Liver (tissue), 9 donors: ENCODE data around the gene ITIH1. TPM values are rescaled to one million over a fixed set of nuclear protein-coding genes. Genes with fewer than 3 reads are reported as not detected.
A peak's percentile ranks its signal among the peaks of the same experiment; 100 is the strongest.

Experiments used
- DNase-seq: peaks from one replicate; pipeline ENCODE4 v3.0.0-alpha.2; 2017; ENCODE audit warnings: low spot score
- H3K27ac ChIP-seq, 2 donors: one replicate each; pipeline ENCODE4 v1.7.0; 2013; ENCODE audit warnings: inconsistent platforms in 2 of 2, low read length in 2 of 2, control low read depth in 1 of 2, low read depth in 1 of 2, mild to moderate bottlenecking in 1 of 2
- H3K27me3 ChIP-seq, 4 donors: one replicate each; pipeline versions ENCODE4 v1.6.1 to v1.7.0; 2013; ENCODE audit warnings: low read length in 3 of 4, inconsistent platforms in 1 of 4, mild to moderate bottlenecking in 1 of 4, moderate library complexity in 1 of 4; ENCODE audit not compliant: control insufficient read depth in 4 of 4, insufficient read depth in 4 of 4
- H3K36me3 ChIP-seq, 4 donors: one replicate each; pipeline versions ENCODE4 v1.6.1 to v1.7.0; 2013; ENCODE audit warnings: low read length in 3 of 4, mild to moderate bottlenecking in 3 of 4, low read depth in 1 of 4, moderate library complexity in 1 of 4; ENCODE audit not compliant: control insufficient read depth in 4 of 4, insufficient read depth in 3 of 4
- H3K4me1 ChIP-seq, 4 donors: one replicate each; pipeline versions ENCODE4 v1.6.1 to v1.7.0; 2013; ENCODE audit warnings: low read length in 3 of 4, mild to moderate bottlenecking in 3 of 4, moderate library complexity in 1 of 4; ENCODE audit not compliant: control insufficient read depth in 4 of 4, insufficient read depth in 4 of 4
- H3K4me3 ChIP-seq, 3 donors: one replicate each; pipeline versions ENCODE4 v1.6.1 to v1.7.0; 2013; ENCODE audit warnings: low read length in 3 of 3, control low read depth in 1 of 3, low read depth in 1 of 3, mild to moderate bottlenecking in 1 of 3
- H3K9ac ChIP-seq, 2 donors: one replicate each; pipeline ENCODE4 v1.7.0; 2013; ENCODE audit warnings: low read length in 2 of 2, mild to moderate bottlenecking in 2 of 2, moderate library complexity in 2 of 2, control low read depth in 1 of 2, low read depth in 1 of 2
- H3K9me3 ChIP-seq, 4 donors: one replicate each; pipeline versions ENCODE4 v1.6.1 to v1.7.0; 2013; ENCODE audit warnings: low read length in 3 of 4; ENCODE audit not compliant: control insufficient read depth in 4 of 4
- CTCF ChIP-seq: fragments of 150-350 bp; IDR thresholded peaks from 2 replicates; pipeline ENCODE4 v1.5.1; 2017; ENCODE audit warnings: improper control_type of control experiment, low read depth, low read length; ENCODE audit not compliant: missing input control
- EGR1 ChIP-seq, 2 donors: IDR thresholded peaks; 2 replicates each; pipeline ENCODE4 v1.6.1; 2016 to 2018; ENCODE audit warnings: antibody characterized with exemption in 2 of 2, low read depth in 2 of 2
- FOXA1 ChIP-seq: IDR thresholded peaks from 2 replicates; pipeline ENCODE4 v1.6.1; 2016; ENCODE audit warnings: antibody characterized with exemption
- FOXA2 ChIP-seq: IDR thresholded peaks from 2 replicates; pipeline ENCODE4 v1.6.1; 2016; ENCODE audit warnings: antibody characterized with exemption
- GABPA ChIP-seq, 2 donors: IDR thresholded peaks in 1 of 2; conservative IDR thresholded peaks in 1 of 2; 2 replicates each; pipeline ENCODE4 v1.6.1; 2016; ENCODE audit warnings: antibody characterized with exemption in 2 of 2, mild to moderate bottlenecking in 1 of 2, moderate library complexity in 1 of 2
- HNF4A ChIP-seq, 2 donors: conservative IDR thresholded peaks; 2 replicates each; pipeline ENCODE4 v1.6.1; 2016; ENCODE audit warnings: antibody characterized with exemption in 2 of 2, mild to moderate bottlenecking in 2 of 2
- HNF4G ChIP-seq: IDR thresholded peaks from 2 replicates; pipeline ENCODE4 v1.6.1; 2016; ENCODE audit warnings: antibody characterized with exemption
- JUND ChIP-seq, 2 donors: IDR thresholded peaks; 2 replicates each; pipeline ENCODE4 v1.6.1; 2016; ENCODE audit warnings: antibody characterized with exemption in 2 of 2
- NR2F2 ChIP-seq: IDR thresholded peaks from 2 replicates; pipeline ENCODE4 v1.6.1; 2016; ENCODE audit warnings: antibody characterized with exemption
- RAD21 ChIP-seq, 2 donors: IDR thresholded peaks; 2 replicates each; pipeline ENCODE4 v1.6.1; 2016; ENCODE audit warnings: antibody characterized with exemption in 2 of 2, mild to moderate bottlenecking in 2 of 2
- REST ChIP-seq: IDR thresholded peaks from 2 replicates; pipeline ENCODE4 v1.6.1; 2016; ENCODE audit warnings: antibody characterized with exemption, mild to moderate bottlenecking
- RXRA ChIP-seq, 2 donors: IDR thresholded peaks; 2 replicates each; pipeline ENCODE4 v1.6.1; 2017 to 2018; ENCODE audit warnings: antibody characterized with exemption in 2 of 2, mild to moderate bottlenecking in 1 of 2
- SP1 ChIP-seq: IDR thresholded peaks from 2 replicates; pipeline ENCODE4 v1.6.1; 2018; ENCODE audit warnings: antibody characterized with exemption, mild to moderate bottlenecking
- TAF1 ChIP-seq: conservative IDR thresholded peaks from 2 replicates; pipeline ENCODE4 v1.6.1; 2016; ENCODE audit warnings: antibody characterized with exemption, mild to moderate bottlenecking
- YY1 ChIP-seq: IDR thresholded peaks from 2 replicates; pipeline ENCODE4 v1.6.1; 2016; ENCODE audit warnings: antibody characterized with exemption, mild to moderate bottlenecking
- ZBTB33 ChIP-seq: IDR thresholded peaks from 2 replicates; pipeline ENCODE4 v1.6.1; 2016; ENCODE audit warnings: antibody characterized with exemption
- WGBS: extraction: QIAGEN DNeasy Blood & Tissue Kit; methylation state at CpG from one replicate; pipeline ENCODE4 v1.1.7; 2013; 5-methylcytosine and 5-hydroxymethylcytosine counted together
- polyA plus RNA-seq, 2 donors: library from polyadenylated mRNA; stranded (reverse) in 1 of 2; unstranded in 1 of 2; fragments of 200-250 nt in 1 of 2; fragments of >200 nt in 1 of 2; fragmentation: Nextera tagmentation in 1 of 2; extraction: Ambion mirVana in 1 of 2; gene quantifications; one replicate each; pipeline versions ENCODE4 v1.2.1 to v1.2.3, GENCODE V29; 2013 to 2015
- total RNA-seq, 2 donors: library from RNA; depleted of rRNA; stranded (reverse); fragments of >200 nt; gene quantifications; one replicate each; pipeline ENCODE4 v1.2.3, GENCODE V29; 2014
- TF ChIP-seq, protein P1 (sequence below): IDR thresholded peaks from 2 replicates; pipeline ENCODE4 v1.6.1; 2016; ENCODE audit warnings: antibody characterized with exemption
- TF ChIP-seq, protein P2 (sequence below): IDR thresholded peaks from 2 replicates; pipeline ENCODE4 v1.6.1; 2016; ENCODE audit warnings: antibody characterized with exemption
- donor health status: healthy.
- donor health status: healthy.
- donor health status: healthy.
- donor health status: healthy.
- donor health status: healthy.

The ITIH1 gene
- total and polyA plus RNA-seq, 4 donors = 1,022 to 1,400 (median 1,242) TPM

- DNase-seq = no peak
- H3K4me3 ChIP-seq = no peak overlapping the region
- no peak overlapping the region for H3K9ac ChIP-seq
- 56% methylated on average over 11 of the region's 11 CpGs for WGBS
- H3K27ac ChIP-seq = peak overlapping the region; percentile 66 to 77
- no peak for TF ChIP-seq TAF1
- no peak for TF ChIP-seq FOXA2
- no peak for TF ChIP-seq SP1
- peak; percentile 72 for TF ChIP-seq YY1
- TF ChIP-seq, protein P1, sequence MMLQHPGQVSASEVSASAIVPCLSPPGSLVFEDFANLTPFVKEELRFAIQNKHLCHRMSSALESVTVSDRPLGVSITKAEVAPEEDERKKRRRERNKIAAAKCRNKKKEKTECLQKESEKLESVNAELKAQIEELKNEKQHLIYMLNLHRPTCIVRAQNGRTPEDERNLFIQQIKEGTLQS = no peak
- TF ChIP-seq, protein P2, sequence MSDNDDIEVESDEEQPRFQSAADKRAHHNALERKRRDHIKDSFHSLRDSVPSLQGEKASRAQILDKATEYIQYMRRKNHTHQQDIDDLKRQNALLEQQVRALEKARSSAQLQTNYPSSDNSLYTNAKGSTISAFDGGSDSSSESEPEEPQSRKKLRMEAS = peak; percentile 19
- TF ChIP-seq RXRA (IDR thresholded peaks at IDR 0.05) = peak; percentile 32 to 76
- TF ChIP-seq HNF4A (conservative IDR thresholded peaks at IDR 0.05) = peak; percentile 79 to 91
- peak in 1 of 2 donors; percentile 21 for TF ChIP-seq RAD21 (IDR thresholded peaks at IDR 0.05)
- no peaks in the 10 kb centered on the region for H3K27me3 ChIP-seq
- no peaks in the 10 kb centered on the region for H3K9me3 ChIP-seq
- H3K36me3 ChIP-seq = peaks cover 15 to 48% (median 38%) of the 10 kb centered on the region in 4 donors
- H3K4me1 ChIP-seq = peaks cover 0 to 40% (median 26%) of the 10 kb centered on the region in 4 donors
Observed at GRCh38 chr3:52810923-52811322, 33.5 kb downstream of the ITIH1 start.

DNA sequence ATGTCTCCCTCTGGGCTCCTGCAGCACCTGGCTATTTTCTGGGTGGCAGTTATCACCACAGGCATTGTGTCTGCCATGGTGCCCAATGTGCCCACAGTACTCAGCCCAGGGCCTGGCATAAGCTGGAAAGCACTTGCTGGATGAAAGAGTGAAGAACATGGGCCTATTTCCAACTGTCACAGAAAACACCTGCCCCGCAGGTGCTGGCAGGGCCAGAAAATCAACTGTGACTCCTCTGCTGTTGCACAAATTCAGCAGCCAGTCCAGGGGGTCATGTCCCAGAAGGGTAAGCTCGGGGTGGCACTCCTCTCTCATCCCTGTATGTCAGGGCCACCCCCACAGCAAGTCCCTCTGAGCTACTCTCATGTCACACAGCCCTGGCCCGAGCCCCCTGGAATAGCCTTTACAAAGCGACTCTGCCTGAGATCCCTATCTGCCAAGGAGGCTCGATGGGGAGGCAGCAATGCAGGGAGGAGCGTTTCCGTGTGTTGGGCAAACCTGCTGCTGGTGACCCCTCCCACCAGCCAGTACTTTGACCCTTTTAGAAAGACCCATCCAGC is 34.1 kb downstream of the ITIH1 start:
- TF ChIP-seq EGR1 (IDR thresholded peaks at IDR 0.05; ENCODE audit: low read depth in 2 of 2) (peak in 1 of 2 donors; percentile 50), YY1 (peak; percentile 62), FOXA2 (no peak), FOXA1 (no peak), SP1 (no peak), GABPA (IDR thresholded peaks at IDR 0.05 in 1 of 2, conservative IDR thresholded peaks at IDR 0.05 in 1 of 2) (no peak), TAF1 (no peak), ZBTB33 (peak; percentile 51), HNF4G (no peak), CTCF (no peak), RAD21 (IDR thresholded peaks at IDR 0.05) (no peak), HNF4A (conservative IDR thresholded peaks at IDR 0.05) (peak; percentile 71), REST (peak; percentile 58), JUND (IDR thresholded peaks at IDR 0.05) (peak; percentile 44 to 57), NR2F2 (peak; percentile 3), RXRA (IDR thresholded peaks at IDR 0.05) (peak; percentile 76 to 81)
- TF ChIP-seq, protein P1 = peak; percentile 11
- TF ChIP-seq, protein P2 = no peak
- Histone ChIP-seq H3K36me3 (peaks cover 11 to 50% (median 40%) of the 10 kb centered on the region in 4 donors), H3K27me3 (no peaks in the 10 kb centered on the region), H3K4me1 (peaks cover 0 to 45% (median 32%) of the 10 kb centered on the region in 4 donors), H3K4me3 (no peak overlapping the region), H3K27ac (peak overlapping the region; percentile 66 to 77), H3K9ac (no peak overlapping the region), H3K9me3 (no peaks in the 10 kb centered on the region)
- WGBS = 27% methylated on average over 7 of the region's 7 CpGs
- DNase-seq = no peak
